ENCODE measurements around the gene PDE11A.

The PDE11A gene

GRCh38 chr2:177900082-177900481, 172.5 kb downstream of the PDE11A start:
- Histone ChIP-seq H3K36me3 (ENCODE audit: control insufficient read depth, insufficient read depth, low read length) (no peaks in the 10 kb centered on the region), H3K4me1 (ENCODE audit: control insufficient read depth, insufficient read depth, low read length, poor library complexity, severe bottlenecking) (no peaks in the 10 kb centered on the region), H3K4me3 (ENCODE audit: extremely low read depth, insufficient read depth, low read length, poor library complexity, severe bottlenecking) (no peak overlapping the region), H3K9me3 (ENCODE audit: control insufficient read depth, low read length) (no peaks in the 10 kb centered on the region), H3K27ac (ENCODE audit: low read depth, low read length, severe bottlenecking) (no peak overlapping the region)

GRCh38 chr2:177897278-177897677, 175.3 kb downstream of the PDE11A start:
- Histone ChIP-seq H3K9me3 (ENCODE audit: control insufficient read depth, low read length) (no peaks in the 10 kb centered on the region), H3K4me3 (ENCODE audit: extremely low read depth, insufficient read depth, low read length, poor library complexity, severe bottlenecking) (no peak overlapping the region), H3K27ac (ENCODE audit: low read depth, low read length, severe bottlenecking) (no peak overlapping the region), H3K36me3 (ENCODE audit: control insufficient read depth, insufficient read depth, low read length) (no peaks in the 10 kb centered on the region), H3K4me1 (ENCODE audit: control insufficient read depth, insufficient read depth, low read length, poor library complexity, severe bottlenecking) (peaks cover 6% of the 10 kb centered on the region)
- WGBS, 2 experiments (ENCODE audit: insufficient coverage in 2 of 2) = 81 to 82% methylated on average over 5 of the region's 5 CpGs

DNA sequence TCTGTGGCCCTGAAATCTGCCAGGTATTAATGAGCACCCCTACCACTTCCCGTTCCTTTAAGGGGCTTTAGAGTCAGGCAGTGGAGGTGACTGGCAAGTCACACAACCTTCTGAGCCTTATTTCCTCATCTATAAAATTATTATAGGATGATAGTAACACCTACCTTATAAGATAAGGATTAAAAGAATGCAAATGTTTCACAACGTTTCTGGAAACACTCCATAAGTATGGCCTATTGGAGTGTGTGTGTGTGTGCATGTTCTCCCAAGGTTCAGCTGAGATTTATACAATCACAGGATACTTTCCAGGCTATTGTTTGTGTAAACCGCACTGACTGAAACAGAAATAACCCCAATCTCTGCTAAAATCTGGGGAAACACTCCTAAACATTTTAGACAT, 176.0 kb downstream of the PDE11A start:
- no peaks in the 10 kb centered on the region for H3K36me3 ChIP-seq (ENCODE audit: control insufficient read depth, insufficient read depth, low read length)
- no peaks in the 10 kb centered on the region for H3K9me3 ChIP-seq (ENCODE audit: control insufficient read depth, low read length)
- WGBS, 2 experiments (ENCODE audit: insufficient coverage in 2 of 2) = 83% methylated on average over 1 of the region's 3 CpGs; no CpG with 5 or more reads in 1 of the 2 experiments
- H3K4me3 ChIP-seq (ENCODE audit: extremely low read depth, insufficient read depth, low read length, poor library complexity, severe bottlenecking) = no peak overlapping the region
- no peak overlapping the region for H3K27ac ChIP-seq (ENCODE audit: low read depth, low read length, severe bottlenecking)
- peaks cover 6% of the 10 kb centered on the region for H3K4me1 ChIP-seq (ENCODE audit: control insufficient read depth, insufficient read depth, low read length, poor library complexity, severe bottlenecking)

- 88 to 90% methylated on average over 3 to 4 of the region's 4 CpGs for WGBS, 2 experiments (ENCODE audit: insufficient coverage in 2 of 2)
- Histone ChIP-seq H3K4me3 (ENCODE audit: extremely low read depth, insufficient read depth, low read length, poor library complexity, severe bottlenecking) (no peak overlapping the region), H3K9me3 (ENCODE audit: control insufficient read depth, low read length) (no peaks in the 10 kb centered on the region), H3K27ac (ENCODE audit: low read depth, low read length, severe bottlenecking) (peak overlapping the region; percentile 25), H3K4me1 (ENCODE audit: control insufficient read depth, insufficient read depth, low read length, poor library complexity, severe bottlenecking) (peaks cover 6% of the 10 kb centered on the region), H3K36me3 (ENCODE audit: control insufficient read depth, insufficient read depth, low read length) (no peaks in the 10 kb centered on the region)
Measured at GRCh38 chr2:177894546-177894945, 178.0 kb downstream of the PDE11A start.

- Histone ChIP-seq H3K4me3 (ENCODE audit: extremely low read depth, insufficient read depth, low read length, poor library complexity, severe bottlenecking) (no peak overlapping the region), H3K9me3 (ENCODE audit: control insufficient read depth, low read length) (no peaks in the 10 kb centered on the region), H3K4me1 (ENCODE audit: control insufficient read depth, insufficient read depth, low read length, poor library complexity, severe bottlenecking) (peaks cover 6% of the 10 kb centered on the region), H3K27ac (ENCODE audit: low read depth, low read length, severe bottlenecking) (no peak overlapping the region), H3K36me3 (ENCODE audit: control insufficient read depth, insufficient read depth, low read length) (no peaks in the 10 kb centered on the region)
Measured at GRCh38 chr2:177893880-177894279, 178.7 kb downstream of the PDE11A start.

- peaks cover 6% of the 10 kb centered on the region for H3K4me1 ChIP-seq (ENCODE audit: control insufficient read depth, insufficient read depth, low read length, poor library complexity, severe bottlenecking)
- no peak overlapping the region for H3K4me3 ChIP-seq (ENCODE audit: extremely low read depth, insufficient read depth, low read length, poor library complexity, severe bottlenecking)
- H3K9me3 ChIP-seq (ENCODE audit: control insufficient read depth, low read length) = no peaks in the 10 kb centered on the region
- H3K36me3 ChIP-seq (ENCODE audit: control insufficient read depth, insufficient read depth, low read length) = no peaks in the 10 kb centered on the region
- WGBS, 2 experiments (ENCODE audit: insufficient coverage in 2 of 2) = 100% methylated on average over 1 of the region's 1 CpG
- H3K27ac ChIP-seq (ENCODE audit: low read depth, low read length, severe bottlenecking) = no peak overlapping the region
Measured at GRCh38 chr2:177891533-177891932, 181.0 kb downstream of the PDE11A start.

GRCh38 chr2:177889818-177890460, 182.6 kb downstream of the PDE11A start:
- Histone ChIP-seq H3K9me3 (ENCODE audit: control insufficient read depth, low read length) (no peaks in the 10 kb centered on the region), H3K27ac (ENCODE audit: low read depth, low read length, severe bottlenecking) (no peak overlapping the region), H3K4me1 (ENCODE audit: control insufficient read depth, insufficient read depth, low read length, poor library complexity, severe bottlenecking) (peaks cover 6% of the 10 kb centered on the region), H3K36me3 (ENCODE audit: control insufficient read depth, insufficient read depth, low read length) (no peaks in the 10 kb centered on the region), H3K4me3 (ENCODE audit: extremely low read depth, insufficient read depth, low read length, poor library complexity, severe bottlenecking) (no peak overlapping the region)
- WGBS, 2 experiments (ENCODE audit: insufficient coverage in 2 of 2) = 60% methylated on average over 1 of the region's 1 CpG; no CpG with 5 or more reads in 1 of the 2 experiments

GRCh38 chr2:177888581-177888980, 184.0 kb downstream of the PDE11A start:
- WGBS, 2 experiments (ENCODE audit: insufficient coverage in 2 of 2) = 80% methylated on average over 1 of the region's 2 CpGs; no CpG with 5 or more reads in 1 of the 2 experiments
- Histone ChIP-seq H3K4me3 (ENCODE audit: extremely low read depth, insufficient read depth, low read length, poor library complexity, severe bottlenecking) (no peak overlapping the region), H3K36me3 (ENCODE audit: control insufficient read depth, insufficient read depth, low read length) (no peaks in the 10 kb centered on the region), H3K9me3 (ENCODE audit: control insufficient read depth, low read length) (no peaks in the 10 kb centered on the region), H3K27ac (ENCODE audit: low read depth, low read length, severe bottlenecking) (no peak overlapping the region), H3K4me1 (ENCODE audit: control insufficient read depth, insufficient read depth, low read length, poor library complexity, severe bottlenecking) (no peaks in the 10 kb centered on the region)

GRCh38 chr2:177887722-177888121, 184.9 kb downstream of the PDE11A start:
- H3K9me3 ChIP-seq (ENCODE audit: control insufficient read depth, low read length) = no peaks in the 10 kb centered on the region
- H3K27ac ChIP-seq (ENCODE audit: low read depth, low read length, severe bottlenecking) = no peak overlapping the region
- 71% methylated on average over 1 of the region's 3 CpGs; no CpG with 5 or more reads in 1 of the 2 experiments for WGBS, 2 experiments (ENCODE audit: insufficient coverage in 2 of 2)
- H3K4me1 ChIP-seq (ENCODE audit: control insufficient read depth, insufficient read depth, low read length, poor library complexity, severe bottlenecking) = no peaks in the 10 kb centered on the region
- H3K36me3 ChIP-seq (ENCODE audit: control insufficient read depth, insufficient read depth, low read length) = no peaks in the 10 kb centered on the region
- no peak overlapping the region for H3K4me3 ChIP-seq (ENCODE audit: extremely low read depth, insufficient read depth, low read length, poor library complexity, severe bottlenecking)

- 88% methylated on average over 1 of the region's 1 CpG; no CpG with 5 or more reads in 1 of the 2 experiments for WGBS, 2 experiments (ENCODE audit: insufficient coverage in 2 of 2)
- Histone ChIP-seq H3K9me3 (ENCODE audit: control insufficient read depth, low read length) (no peaks in the 10 kb centered on the region), H3K27ac (ENCODE audit: low read depth, low read length, severe bottlenecking) (no peak overlapping the region), H3K36me3 (ENCODE audit: control insufficient read depth, insufficient read depth, low read length) (no peaks in the 10 kb centered on the region), H3K4me3 (ENCODE audit: extremely low read depth, insufficient read depth, low read length, poor library complexity, severe bottlenecking) (no peak overlapping the region), H3K4me1 (ENCODE audit: control insufficient read depth, insufficient read depth, low read length, poor library complexity, severe bottlenecking) (no peaks in the 10 kb centered on the region)
Measured at GRCh38 chr2:177886824-177887223, 185.8 kb downstream of the PDE11A start.

- H3K36me3 ChIP-seq (ENCODE audit: control insufficient read depth, insufficient read depth, low read length) = no peaks in the 10 kb centered on the region
- no CpG with 5 or more reads among the region's 2 CpGs for WGBS, 2 experiments (ENCODE audit: insufficient coverage in 2 of 2)
- no peak overlapping the region for H3K4me3 ChIP-seq (ENCODE audit: extremely low read depth, insufficient read depth, low read length, poor library complexity, severe bottlenecking)
- H3K27ac ChIP-seq (ENCODE audit: low read depth, low read length, severe bottlenecking) = no peak overlapping the region
- H3K4me1 ChIP-seq (ENCODE audit: control insufficient read depth, insufficient read depth, low read length, poor library complexity, severe bottlenecking) = no peaks in the 10 kb centered on the region
- H3K9me3 ChIP-seq (ENCODE audit: control insufficient read depth, low read length) = no peaks in the 10 kb centered on the region
Measured at GRCh38 chr2:177885828-177886466, 186.6 kb downstream of the PDE11A start.

Measured in mesodermal cell (in vitro differentiated cells).